ENCODE measurements around the gene C7.
"Not testable (repeated sequence)": the region's sequence is repeated elsewhere in the genome, so short reads cannot be mapped to it uniquely, and the experiment has no call there.

C7 gene

DNA sequence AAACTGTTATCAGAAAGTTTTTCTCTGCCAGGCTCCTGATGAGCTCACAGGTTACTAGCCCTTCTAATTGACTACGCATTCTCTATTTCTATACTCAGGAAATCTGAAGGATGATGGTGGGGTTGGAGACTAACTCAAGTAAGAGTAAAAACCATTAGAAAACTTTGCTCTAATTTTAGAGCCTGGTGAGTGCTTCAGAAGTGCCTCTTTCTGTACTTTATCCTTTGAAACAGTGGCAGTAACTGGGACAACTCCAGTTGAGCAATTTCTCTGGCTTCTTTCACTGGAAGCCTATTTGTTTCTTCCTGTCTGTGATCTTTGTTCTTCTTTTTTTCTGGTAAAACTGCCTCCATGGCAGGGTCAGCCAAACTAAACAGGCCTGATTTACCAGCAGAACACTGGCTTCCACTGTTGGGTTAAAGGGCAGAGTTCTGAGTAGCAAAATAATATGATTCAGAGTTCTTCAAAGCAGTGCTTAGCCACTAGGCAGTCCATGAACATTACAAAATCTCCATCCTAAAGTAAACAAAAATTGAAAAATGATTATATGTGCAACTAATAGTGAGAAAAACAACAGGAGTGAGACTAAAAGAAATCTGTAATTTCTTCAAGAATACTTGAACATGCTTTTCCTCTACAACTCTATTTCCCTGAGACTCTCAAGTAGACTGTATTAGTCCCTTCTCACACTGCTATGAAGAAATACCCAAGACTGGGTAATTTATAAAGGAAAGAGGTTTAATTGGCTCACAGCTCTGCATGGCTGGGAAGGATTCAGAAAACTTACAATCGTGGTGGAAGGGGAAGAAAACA is 82.1 kb downstream of the C7 start:
- no peak for DNase-seq (ENCODE audit: low read depth in 3 of 3)

- no peak for DNase-seq (ENCODE audit: low read depth in 3 of 3)
These were observed 82.8 kb downstream of the C7 start for GRCh38 chr5:40991981-40992559.

- no peak for DNase-seq (ENCODE audit: low read depth in 3 of 3)
These were observed 86.7 kb downstream of the C7 start for GRCh38 chr5:40995801-40996586.

- no peak for DNase-seq (ENCODE audit: low read depth in 3 of 3)
These were observed 89.8 kb downstream of the C7 start for GRCh38 chr5:40999142-40999541.

- DNase-seq (ENCODE audit: low read depth in 3 of 3): no peak
These were observed 90.7 kb downstream of the C7 start for GRCh38 chr5:40999966-41000365.

DNA sequence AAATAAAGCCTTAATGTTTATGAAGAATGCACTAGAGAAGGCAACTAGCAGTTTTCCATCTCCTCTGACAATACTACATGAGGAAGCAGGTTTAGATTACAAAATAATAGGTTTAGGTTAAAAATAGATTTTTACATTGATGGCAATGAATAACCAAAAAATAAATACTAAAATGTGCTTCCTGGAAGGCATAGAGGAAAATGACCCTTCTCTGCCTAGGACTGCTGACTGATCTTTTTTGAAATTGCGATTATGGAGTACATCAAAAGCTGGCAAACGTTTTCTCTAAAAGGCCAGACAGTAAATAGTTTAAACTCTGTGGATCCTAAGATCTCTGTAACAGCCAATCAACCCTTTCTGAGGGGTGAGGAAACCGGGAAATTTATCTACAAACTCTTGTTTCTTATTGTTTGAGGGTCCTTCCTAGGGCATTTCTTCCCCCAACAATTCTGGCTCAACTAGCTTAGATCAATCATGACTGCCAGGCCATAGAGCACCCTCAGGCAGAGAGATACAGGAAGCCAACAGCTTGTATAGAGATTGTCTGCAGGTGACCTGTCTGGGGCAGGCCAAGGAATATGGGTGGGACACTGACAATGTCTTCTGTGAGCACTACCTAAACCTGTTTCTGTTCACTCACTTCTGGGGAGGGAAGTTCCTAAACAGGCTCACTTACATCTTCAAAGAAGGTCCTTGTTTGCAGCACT is 94.5 kb downstream of the C7 start:
- no peak for DNase-seq (ENCODE audit: low read depth in 3 of 3)

- DNase-seq (ENCODE audit: low read depth in 3 of 3): no peak
These were observed 95.6 kb downstream of the C7 start for GRCh38 chr5:41004931-41005330.

GRCh38 chr5:41009232-41009631 is 99.9 kb downstream of the C7 start:
- no peak for DNase-seq (ENCODE audit: low read depth in 3 of 3)

GRCh38 chr5:41010572-41010971 is 101.3 kb downstream of the C7 start:
- no peak for DNase-seq (ENCODE audit: low read depth in 3 of 3)

- DNase-seq (ENCODE audit: low read depth in 3 of 3): no peak
These were observed 103.0 kb downstream of the C7 start for GRCh38 chr5:41012318-41012717.

- not testable (repeated sequence) for DNase-seq (ENCODE audit: low read depth in 3 of 3)
These were observed 113.3 kb downstream of the C7 start for GRCh38 chr5:41022600-41022999.

Measured in stimulated activated CD4-positive, alpha-beta T cell treated with anti-CD3 and anti-CD28 coated beads, TNF-alpha, amount 100 ng/mL, for 4 hours (primary cell).